OCI-LY1 (cell line): ENCODE measurements around the gene LRRC8B.

Experiments used
- H2AFZ ChIP-seq: fragments of 200-600 bp; sonication (generic), shearing (Covaris generic); 2 replicates; pipeline ENCODE4 v1.6.0; 2014; ENCODE audit warnings: antibody characterized with exemption, mild to moderate bottlenecking, low read length
- H3F3A ChIP-seq: fragments of 200-600 bp; sonication (generic), shearing (Covaris generic); 2 replicates; pipeline ENCODE4 v1.6.0; 2014; ENCODE audit warnings: mild to moderate bottlenecking, antibody characterized with exemption, low read length, moderate library complexity; ENCODE audit not compliant: insufficient read depth
- H3K27ac ChIP-seq: fragments of 200-600 bp; sonication (generic); 2 replicates; pipeline ENCODE4 v1.5.1; 2014; ENCODE audit warnings: low read length, mixed run types, mild to moderate bottlenecking, low read depth; ENCODE audit not compliant: poor library complexity, severe bottlenecking
- H3K27me3 ChIP-seq: fragments of 200-600 bp; sonication (generic); 2 replicates; pipeline ENCODE4 v1.6.0; 2014; ENCODE audit warnings: antibody characterized with exemption, mild to moderate bottlenecking, low read length, moderate library complexity; ENCODE audit not compliant: insufficient read depth
- H3K36me3 ChIP-seq: fragments of 200-600 bp; sonication (generic); 2 replicates; pipeline ENCODE4 v1.6.1; 2014; ENCODE audit warnings: mild to moderate bottlenecking, antibody characterized with exemption, low read length, moderate library complexity, mixed read lengths; ENCODE audit not compliant: insufficient read depth
- H3K4me1 ChIP-seq: fragments of 200-600 bp; sonication (generic); 2 replicates; pipeline ENCODE4 v1.5.1; 2014; ENCODE audit warnings: mild to moderate bottlenecking, low read length, moderate library complexity; ENCODE audit not compliant: insufficient read depth, severe bottlenecking
- H3K4me2 ChIP-seq: fragments of 200-600 bp; sonication (generic), shearing (Covaris generic); 2 replicates; pipeline ENCODE4 v1.6.1; 2014; ENCODE audit warnings: low read length
- H3K4me3 ChIP-seq: fragments of 200-600 bp; sonication (generic); 2 replicates; pipeline ENCODE4 v1.5.1; 2014; ENCODE audit warnings: low read length, low read depth, mild to moderate bottlenecking, mixed read lengths; ENCODE audit not compliant: poor library complexity, severe bottlenecking
- H3K79me2 ChIP-seq: fragments of 200-600 bp; shearing (Covaris generic); 2 replicates; pipeline ENCODE4 v1.6.1; 2016; ENCODE audit warnings: mixed run types, low read length, mixed read lengths; ENCODE audit not compliant: insufficient read depth
- H3K9ac ChIP-seq: fragments of 200-600 bp; sonication (generic), shearing (Covaris generic); 2 replicates; pipeline ENCODE4 v1.6.1; 2014; ENCODE audit warnings: mild to moderate bottlenecking, low read length, mixed read lengths
- H3K9me2 ChIP-seq: fragments of 200-600 bp; sonication (generic), shearing (Covaris generic); 2 replicates; pipeline ENCODE4 v1.6.1; 2014; ENCODE audit warnings: low read depth, mild to moderate bottlenecking, low read length, mixed read lengths
- H3K9me3 ChIP-seq: fragments of 200-600 bp; shearing (Covaris generic); 2 replicates; pipeline ENCODE4 v1.6.1; 2014; ENCODE audit warnings: low read length, mixed read lengths
- H4K20me1 ChIP-seq: fragments of 200-600 bp; sonication (generic), shearing (Covaris generic); 2 replicates; pipeline ENCODE4 v1.6.0; 2016; ENCODE audit warnings: mild to moderate bottlenecking, low read length; ENCODE audit not compliant: insufficient read depth
- CTCF ChIP-seq: fragments of 200-600 bp; sonication (generic), shearing (Covaris generic); IDR thresholded peaks from 2 replicates; pipeline ENCODE4 v1.5.1; 2017; ENCODE audit warnings: mild to moderate bottlenecking, antibody characterized with exemption, low read length, moderate library complexity, mixed read lengths
- EZH2 ChIP-seq: fragments of 200-600 bp; sonication (generic), shearing (Covaris generic); IDR thresholded peaks from 2 replicates; pipeline ENCODE4 v1.8.0; 2017; ENCODE audit warnings: borderline replicate concordance, mixed run types, mild to moderate bottlenecking, antibody characterized with exemption, low read length, moderate library complexity, mixed read lengths

Gene LRRC8B

GRCh38 chr1:89578151-89578550, 53.5 kb downstream of the LRRC8B start:
- Histone ChIP-seq H3K9me2 (no peaks in the 10 kb centered on the region), H3K79me2 (no peaks in the 10 kb centered on the region), H3K27ac (no peak overlapping the region), H3K36me3 (peaks cover 57% of the 10 kb centered on the region), H3K9ac (no peak overlapping the region), H3K4me2 (no peak overlapping the region), H3K4me1 (peaks cover 13% of the 10 kb centered on the region), H3K4me3 (no peak overlapping the region), H4K20me1 (no peaks in the 10 kb centered on the region), H3K9me3 (no peaks in the 10 kb centered on the region), H3F3A (no peaks in the 10 kb centered on the region), H2AFZ (no peak overlapping the region), H3K27me3 (no peaks in the 10 kb centered on the region)
- no peak for TF ChIP-seq EZH2
- no peak for TF ChIP-seq CTCF

- no peak for TF ChIP-seq EZH2
- no peak for TF ChIP-seq CTCF
Observed at GRCh38 chr1:89578946-89579684, 54.5 kb downstream of the LRRC8B start.

GRCh38 chr1:89580036-89580435, 55.4 kb downstream of the LRRC8B start:
- Histone ChIP-seq H3K79me2 (no peaks in the 10 kb centered on the region), H3K27ac (no peak overlapping the region), H2AFZ (no peak overlapping the region), H3K27me3 (no peaks in the 10 kb centered on the region), H3K36me3 (peaks cover 58% of the 10 kb centered on the region), H3K9me3 (no peaks in the 10 kb centered on the region), H4K20me1 (no peaks in the 10 kb centered on the region), H3K4me3 (no peak overlapping the region), H3K4me2 (no peak overlapping the region), H3F3A (no peaks in the 10 kb centered on the region), H3K9ac (no peak overlapping the region), H3K4me1 (peaks cover 13% of the 10 kb centered on the region), H3K9me2 (no peaks in the 10 kb centered on the region)
- TF ChIP-seq CTCF, result no peak
- no peak for TF ChIP-seq EZH2

More at GRCh38 chr1:89578946-89579684, 54.5 kb downstream of the LRRC8B start:
- Histone ChIP-seq H4K20me1 (no peaks in the 10 kb centered on the region), H3K4me1 (peaks cover 13% of the 10 kb centered on the region), H3F3A (no peaks in the 10 kb centered on the region), H3K36me3 (peaks cover 59% of the 10 kb centered on the region), H3K9me3 (no peaks in the 10 kb centered on the region), H3K27ac (no peak overlapping the region), H3K27me3 (no peaks in the 10 kb centered on the region), H3K4me3 (no peak overlapping the region), H2AFZ (no peak overlapping the region), H3K9ac (no peak overlapping the region), H3K79me2 (no peaks in the 10 kb centered on the region), H3K4me2 (no peak overlapping the region), H3K9me2 (no peaks in the 10 kb centered on the region)
